Loucy (cell line): Measurements from ENCODE around the gene BBLN.

Experiments used
- EZH2phosphoT487 ChIP-seq: fragments of 200-600 bp; IDR thresholded peaks from 2 replicates; pipeline ENCODE4 v1.6.1; 2018; ENCODE audit warnings: antibody characterized with exemption, mild to moderate bottlenecking, moderate library complexity, borderline replicate concordance
- TF ChIP-seq, protein P1 (sequence below): fragments of 200-600 bp; sonication (generic); conservative IDR thresholded peaks from 2 replicates; pipeline ENCODE4 v1.5.1; 2014; ENCODE audit warnings: mild to moderate bottlenecking, antibody characterized with exemption, low read length

DNA sequence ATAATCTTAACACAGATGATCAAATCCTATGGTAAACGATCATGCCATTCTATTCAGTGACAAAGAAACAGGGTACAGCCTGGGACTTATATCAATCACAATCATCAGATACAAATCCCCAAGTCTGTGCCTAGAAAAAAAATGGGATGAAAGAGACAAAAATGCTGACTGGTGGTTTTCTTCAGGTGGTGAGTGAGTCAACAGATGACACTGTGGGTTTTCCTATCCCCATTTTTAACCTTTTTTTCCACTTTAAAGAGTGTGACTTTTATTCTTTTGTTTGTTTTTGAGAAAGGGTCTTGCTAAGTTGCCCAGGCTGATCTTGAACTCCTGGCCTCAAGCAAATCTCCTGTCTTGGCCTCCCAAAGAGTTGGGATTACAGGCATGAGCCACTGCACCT is 28.1 kb downstream of the BBLN start:
- TF ChIP-seq EZH2phosphoT487, result no peak
- TF ChIP-seq, protein P1, sequence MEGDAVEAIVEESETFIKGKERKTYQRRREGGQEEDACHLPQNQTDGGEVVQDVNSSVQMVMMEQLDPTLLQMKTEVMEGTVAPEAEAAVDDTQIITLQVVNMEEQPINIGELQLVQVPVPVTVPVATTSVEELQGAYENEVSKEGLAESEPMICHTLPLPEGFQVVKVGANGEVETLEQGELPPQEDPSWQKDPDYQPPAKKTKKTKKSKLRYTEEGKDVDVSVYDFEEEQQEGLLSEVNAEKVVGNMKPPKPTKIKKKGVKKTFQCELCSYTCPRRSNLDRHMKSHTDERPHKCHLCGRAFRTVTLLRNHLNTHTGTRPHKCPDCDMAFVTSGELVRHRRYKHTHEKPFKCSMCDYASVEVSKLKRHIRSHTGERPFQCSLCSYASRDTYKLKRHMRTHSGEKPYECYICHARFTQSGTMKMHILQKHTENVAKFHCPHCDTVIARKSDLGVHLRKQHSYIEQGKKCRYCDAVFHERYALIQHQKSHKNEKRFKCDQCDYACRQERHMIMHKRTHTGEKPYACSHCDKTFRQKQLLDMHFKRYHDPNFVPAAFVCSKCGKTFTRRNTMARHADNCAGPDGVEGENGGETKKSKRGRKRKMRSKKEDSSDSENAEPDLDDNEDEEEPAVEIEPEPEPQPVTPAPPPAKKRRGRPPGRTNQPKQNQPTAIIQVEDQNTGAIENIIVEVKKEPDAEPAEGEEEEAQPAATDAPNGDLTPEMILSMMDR, result no peak
